HG03135 (cell line): ENCODE data around the gene ADAM23.

Experiments used
- ATAC-seq: cut with Tn5 transposase; IDR thresholded peaks from one replicate; pipeline ENCODE4 v1.9.1; 2021; ENCODE audit warnings: mild to moderate bottlenecking, moderate library complexity; ENCODE audit not compliant: unreplicated experiment

The ADAM23 gene

GRCh38 chr2:206635015-206635414, 191.7 kb downstream of the ADAM23 start:
- ATAC-seq, result no peak

GRCh38 chr2:206639636-206640035, 196.3 kb downstream of the ADAM23 start:
- no peak for ATAC-seq

- no peak for ATAC-seq
Observed at GRCh38 chr2:206641226-206641625, 197.9 kb downstream of the ADAM23 start.

GRCh38 chr2:206642075-206643025, 199.0 kb downstream of the ADAM23 start, which contains the start of gene FAM237A:
Gene FAM237A (plus strand): TSS chr2:206642487. CDS start chr2:206644237, 1,750 bp downstream.
- ATAC-seq, result no peak

- ATAC-seq, result no peak
Observed at GRCh38 chr2:206647985-206648384, 204.7 kb downstream of the ADAM23 start.

- ATAC-seq, result no peak
Observed at GRCh38 chr2:206657087-206657486, 213.8 kb downstream of the ADAM23 start.

- ATAC-seq, result no peak
Observed at GRCh38 chr2:206665251-206665650, 221.9 kb downstream of the ADAM23 start.
